ENCODE data around the gene TTC16.

TTC16 gene

GRCh38 chr9:127684576-127684975 is 31.3 kb upstream of the TTC16 start:
- Histone ChIP-seq H3K9ac (ENCODE audit: low read length) (no peak overlapping the region), H3K27ac (ENCODE audit: low read depth, low read length) (no peak overlapping the region), H3K4me1 (ENCODE audit: control insufficient read depth, insufficient read depth, low read length) (no peaks in the 10 kb centered on the region), H3K27me3 (ENCODE audit: control insufficient read depth, insufficient read depth, low read length) (no peaks in the 10 kb centered on the region), H3K4me3 (ENCODE audit: low read depth, low read length) (no peak overlapping the region), H3K9me3 (ENCODE audit: control insufficient read depth, insufficient read depth, low read depth, low read length) (no peaks in the 10 kb centered on the region), H3K36me3 (ENCODE audit: control insufficient read depth, insufficient read depth, low read length) (peaks cover 48% of the 10 kb centered on the region)

DNA sequence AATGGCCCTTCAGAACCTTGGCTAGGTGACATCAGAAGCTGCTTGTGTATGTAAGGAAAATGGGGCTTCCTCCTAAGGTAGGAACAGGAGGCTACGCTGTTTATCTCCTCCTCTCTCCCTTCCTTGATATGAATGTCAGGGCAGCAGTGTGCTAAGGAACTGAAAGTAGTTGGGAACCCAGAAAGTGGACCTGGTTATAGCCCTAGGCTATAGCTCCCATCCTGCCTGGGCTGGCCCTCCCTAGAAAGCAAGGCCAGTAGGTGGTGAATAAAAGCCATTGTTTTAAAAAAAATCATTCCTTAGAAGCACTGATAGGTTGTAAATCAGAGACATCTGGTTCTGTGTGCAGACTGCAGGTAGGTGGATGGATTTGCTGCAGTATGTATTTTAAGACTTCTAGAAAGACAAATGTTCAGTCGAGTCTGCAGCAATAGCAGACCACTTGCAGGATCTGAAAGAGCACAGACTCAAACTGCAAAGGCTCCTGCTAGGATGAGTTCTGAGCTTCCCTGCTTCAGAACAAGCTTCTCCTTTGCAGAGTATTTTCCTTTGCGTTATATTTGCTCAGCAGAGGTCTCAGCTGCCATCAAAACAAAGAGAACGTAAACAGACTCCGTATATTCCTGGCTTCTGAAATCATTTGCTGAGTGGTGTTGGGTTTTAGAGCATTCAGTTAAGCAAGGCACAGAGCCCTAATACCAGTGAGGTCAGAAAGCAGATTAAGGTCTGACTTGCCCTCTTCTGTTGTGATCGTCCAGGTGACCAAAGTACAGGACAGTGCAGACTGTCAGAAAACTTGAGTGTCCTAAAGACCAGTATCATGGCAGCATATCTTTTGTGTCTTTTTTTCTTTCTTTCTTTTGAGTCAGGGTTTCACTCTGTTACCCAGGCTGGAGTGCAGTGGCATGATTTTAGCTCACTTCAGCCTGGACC is 29.2 kb upstream of the TTC16 start:
- no peak overlapping the region for H3K9ac ChIP-seq (ENCODE audit: low read length)
- H3K36me3 ChIP-seq (ENCODE audit: control insufficient read depth, insufficient read depth, low read length) = peaks cover 48% of the 10 kb centered on the region
- H3K4me3 ChIP-seq (ENCODE audit: low read depth, low read length) = no peak overlapping the region
- no peaks in the 10 kb centered on the region for H3K9me3 ChIP-seq (ENCODE audit: control insufficient read depth, insufficient read depth, low read depth, low read length)
- H3K27me3 ChIP-seq (ENCODE audit: control insufficient read depth, insufficient read depth, low read length) = no peaks in the 10 kb centered on the region
- H3K4me1 ChIP-seq (ENCODE audit: control insufficient read depth, insufficient read depth, low read length) = no peaks in the 10 kb centered on the region
- no peak overlapping the region for H3K27ac ChIP-seq (ENCODE audit: low read depth, low read length)

DNA sequence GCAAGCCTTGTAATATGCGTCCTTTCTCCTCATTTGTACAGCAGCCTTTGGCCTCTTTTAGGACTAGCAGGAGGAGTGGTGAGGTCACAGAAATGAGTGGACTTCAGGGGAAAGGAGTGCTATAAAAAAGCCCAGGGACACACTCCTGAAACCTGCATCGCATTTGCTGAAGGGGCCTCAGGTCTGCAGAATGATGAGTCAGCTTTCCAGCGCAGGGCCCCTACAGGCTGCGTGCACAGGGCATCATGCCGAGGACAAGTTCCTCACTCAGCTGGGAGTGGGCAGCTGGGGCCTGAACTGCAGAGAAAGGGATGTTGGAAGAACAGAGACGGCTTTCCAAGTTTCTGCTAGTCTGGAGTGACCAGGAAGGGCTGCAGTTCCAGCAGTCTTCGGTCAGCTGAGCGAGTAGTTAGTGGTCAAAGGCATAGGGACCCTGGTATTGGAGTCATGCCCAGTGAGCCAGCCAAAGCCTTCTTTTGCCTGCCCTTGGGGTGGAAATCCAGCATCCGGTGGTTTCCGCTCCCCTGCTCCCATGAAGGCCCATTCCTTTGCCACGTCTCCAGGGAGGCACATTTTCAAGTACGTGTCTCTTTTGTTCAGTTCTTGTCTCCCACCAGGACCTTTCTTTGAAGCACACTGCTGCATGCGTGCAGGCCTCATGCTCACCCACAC is 26.4 kb upstream of the TTC16 start:
- no peak overlapping the region for H3K4me3 ChIP-seq (ENCODE audit: low read depth, low read length)
- no peak overlapping the region for H3K9ac ChIP-seq (ENCODE audit: low read length)
- H3K9me3 ChIP-seq (ENCODE audit: control insufficient read depth, insufficient read depth, low read depth, low read length) = no peaks in the 10 kb centered on the region
- peaks cover 25% of the 10 kb centered on the region for H3K36me3 ChIP-seq (ENCODE audit: control insufficient read depth, insufficient read depth, low read length)
- no peak overlapping the region for H3K27ac ChIP-seq (ENCODE audit: low read depth, low read length)
- no peaks in the 10 kb centered on the region for H3K27me3 ChIP-seq (ENCODE audit: control insufficient read depth, insufficient read depth, low read length)
- H3K4me1 ChIP-seq (ENCODE audit: control insufficient read depth, insufficient read depth, low read length) = no peaks in the 10 kb centered on the region

GRCh38 chr9:127690735-127691134 is 25.1 kb upstream of the TTC16 start:
- Histone ChIP-seq H3K9me3 (ENCODE audit: control insufficient read depth, insufficient read depth, low read depth, low read length) (no peaks in the 10 kb centered on the region), H3K36me3 (ENCODE audit: control insufficient read depth, insufficient read depth, low read length) (peaks cover 25% of the 10 kb centered on the region), H3K4me1 (ENCODE audit: control insufficient read depth, insufficient read depth, low read length) (no peaks in the 10 kb centered on the region), H3K27me3 (ENCODE audit: control insufficient read depth, insufficient read depth, low read length) (no peaks in the 10 kb centered on the region), H3K4me3 (ENCODE audit: low read depth, low read length) (no peak overlapping the region), H3K9ac (ENCODE audit: low read length) (no peak overlapping the region), H3K27ac (ENCODE audit: low read depth, low read length) (no peak overlapping the region)

GRCh38 chr9:127692071-127692470 is 23.8 kb upstream of the TTC16 start:
- Histone ChIP-seq H3K27ac (ENCODE audit: low read depth, low read length) (no peak overlapping the region), H3K9me3 (ENCODE audit: control insufficient read depth, insufficient read depth, low read depth, low read length) (no peaks in the 10 kb centered on the region), H3K4me1 (ENCODE audit: control insufficient read depth, insufficient read depth, low read length) (no peaks in the 10 kb centered on the region), H3K9ac (ENCODE audit: low read length) (no peak overlapping the region), H3K27me3 (ENCODE audit: control insufficient read depth, insufficient read depth, low read length) (no peaks in the 10 kb centered on the region), H3K4me3 (ENCODE audit: low read depth, low read length) (no peak overlapping the region), H3K36me3 (ENCODE audit: control insufficient read depth, insufficient read depth, low read length) (peaks cover 25% of the 10 kb centered on the region)

DNA sequence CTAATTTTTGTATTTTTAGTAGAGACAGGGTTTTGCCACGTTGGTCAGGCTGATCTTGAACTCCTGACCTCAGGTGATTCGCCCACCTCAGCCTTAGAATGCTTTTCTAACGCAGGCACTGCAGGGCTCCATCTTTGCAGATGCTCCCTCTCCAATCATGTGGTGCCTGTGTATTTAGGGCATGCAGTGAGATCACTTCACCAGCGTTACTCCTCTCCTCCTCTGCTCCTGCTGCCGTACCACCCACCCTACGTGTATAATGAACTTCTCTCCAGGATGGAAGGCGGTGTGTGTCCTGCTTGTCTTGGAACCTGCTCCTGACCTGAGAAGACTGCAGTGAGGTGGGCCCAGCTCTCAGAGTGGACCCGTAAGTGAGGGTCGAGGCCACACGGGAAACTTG is 22.7 kb upstream of the TTC16 start:
- H3K9me3 ChIP-seq (ENCODE audit: control insufficient read depth, insufficient read depth, low read depth, low read length) = no peaks in the 10 kb centered on the region
- H3K9ac ChIP-seq (ENCODE audit: low read length) = no peak overlapping the region
- no peaks in the 10 kb centered on the region for H3K4me1 ChIP-seq (ENCODE audit: control insufficient read depth, insufficient read depth, low read length)
- H3K27ac ChIP-seq (ENCODE audit: low read depth, low read length) = no peak overlapping the region
- no peaks in the 10 kb centered on the region for H3K27me3 ChIP-seq (ENCODE audit: control insufficient read depth, insufficient read depth, low read length)
- no peak overlapping the region for H3K4me3 ChIP-seq (ENCODE audit: low read depth, low read length)
- H3K36me3 ChIP-seq (ENCODE audit: control insufficient read depth, insufficient read depth, low read length) = peaks cover 25% of the 10 kb centered on the region

GRCh38 chr9:127693697-127694096 is 22.2 kb upstream of the TTC16 start:
- no peak overlapping the region for H3K9ac ChIP-seq (ENCODE audit: low read length)
- no peaks in the 10 kb centered on the region for H3K27me3 ChIP-seq (ENCODE audit: control insufficient read depth, insufficient read depth, low read length)
- no peak overlapping the region for H3K4me3 ChIP-seq (ENCODE audit: low read depth, low read length)
- no peak overlapping the region for H3K27ac ChIP-seq (ENCODE audit: low read depth, low read length)
- no peaks in the 10 kb centered on the region for H3K9me3 ChIP-seq (ENCODE audit: control insufficient read depth, insufficient read depth, low read depth, low read length)
- H3K36me3 ChIP-seq (ENCODE audit: control insufficient read depth, insufficient read depth, low read length) = peaks cover 22% of the 10 kb centered on the region
- no peaks in the 10 kb centered on the region for H3K4me1 ChIP-seq (ENCODE audit: control insufficient read depth, insufficient read depth, low read length)

- Histone ChIP-seq H3K9me3 (ENCODE audit: control insufficient read depth, insufficient read depth, low read depth, low read length) (no peaks in the 10 kb centered on the region), H3K9ac (ENCODE audit: low read length) (no peak overlapping the region), H3K36me3 (ENCODE audit: control insufficient read depth, insufficient read depth, low read length) (peaks cover 10% of the 10 kb centered on the region; the same call in 1 of the 2 replicates), H3K27me3 (ENCODE audit: control insufficient read depth, insufficient read depth, low read length) (no peaks in the 10 kb centered on the region), H3K4me3 (ENCODE audit: low read depth, low read length) (no peak overlapping the region), H3K4me1 (ENCODE audit: control insufficient read depth, insufficient read depth, low read length) (no peaks in the 10 kb centered on the region), H3K27ac (ENCODE audit: low read depth, low read length) (no peak overlapping the region)
These were observed 20.8 kb upstream of the TTC16 start for GRCh38 chr9:127694890-127695720.

DNA sequence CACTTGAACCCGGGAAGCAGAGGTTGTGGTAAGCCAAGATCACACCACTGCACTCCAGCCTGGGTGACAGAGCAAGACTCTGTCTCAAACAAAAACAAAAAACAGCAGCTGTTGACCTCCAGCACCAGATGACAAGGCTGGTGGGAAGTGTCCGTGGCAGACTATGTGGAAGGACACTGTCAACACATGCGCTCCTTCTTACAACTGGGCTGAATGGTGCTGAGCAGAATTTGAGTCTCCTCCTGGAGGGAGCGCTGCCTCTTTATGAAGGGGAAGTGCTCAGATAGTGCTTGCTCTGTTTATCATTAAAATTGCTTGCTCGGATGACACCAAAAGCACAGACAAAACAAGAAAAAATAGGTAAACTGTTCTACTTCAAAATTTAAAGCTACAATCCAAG is 18.3 kb upstream of the TTC16 start:
- Histone ChIP-seq H3K9me3 (ENCODE audit: control insufficient read depth, insufficient read depth, low read depth, low read length) (no peaks in the 10 kb centered on the region), H3K9ac (ENCODE audit: low read length) (no peak overlapping the region), H3K4me3 (ENCODE audit: low read depth, low read length) (no peak overlapping the region), H3K36me3 (ENCODE audit: control insufficient read depth, insufficient read depth, low read length) (no peaks in the 10 kb centered on the region), H3K27me3 (ENCODE audit: control insufficient read depth, insufficient read depth, low read length) (no peaks in the 10 kb centered on the region), H3K4me1 (ENCODE audit: control insufficient read depth, insufficient read depth, low read length) (no peaks in the 10 kb centered on the region), H3K27ac (ENCODE audit: low read depth, low read length) (no peak overlapping the region)

- Histone ChIP-seq H3K27ac (ENCODE audit: low read depth, low read length) (no peak overlapping the region), H3K4me3 (ENCODE audit: low read depth, low read length) (no peak overlapping the region), H3K9ac (ENCODE audit: low read length) (no peak overlapping the region)
These were observed 17.5 kb upstream of the TTC16 start for GRCh38 chr9:127698386-127698785.

More at GRCh38 chr9:127698386-127698785, 17.5 kb upstream of the TTC16 start:
- Histone ChIP-seq H3K4me1 (ENCODE audit: control insufficient read depth, insufficient read depth, low read length) (no peaks in the 10 kb centered on the region), H3K27me3 (ENCODE audit: control insufficient read depth, insufficient read depth, low read length) (no peaks in the 10 kb centered on the region), H3K9me3 (ENCODE audit: control insufficient read depth, insufficient read depth, low read depth, low read length) (no peaks in the 10 kb centered on the region), H3K36me3 (ENCODE audit: control insufficient read depth, insufficient read depth, low read length) (no peaks in the 10 kb centered on the region)
